CD14-positive monocyte (primary cell): Measurements from ENCODE around the gene MDH2. TPM values are rescaled to one million over a fixed set of nuclear protein-coding genes. Genes with fewer than 3 reads are reported as not detected.
"Not testable (repeated sequence)": the region's sequence is repeated elsewhere in the genome, so short reads cannot be mapped to it uniquely, and the experiment has no call there.

Source experiments
- DNase-seq, 3 donors: peaks; one replicate each; pipeline ENCODE4 v3.0.0-alpha.2; 2011 to 2022
- H2AFZ ChIP-seq: 2 replicates; pipeline ENCODE4 v1.6.0; 2012; ENCODE audit warnings: mild to moderate bottlenecking, low read depth, low read length, inconsistent platforms; ENCODE audit not compliant: insufficient read depth, poor library complexity, severe bottlenecking
- H3K27ac ChIP-seq, 2 donors: 1 replicate in 1 of 2; 2 replicates in 1 of 2; pipeline ENCODE4 v1.5.1; 2012 to 2013; ENCODE audit warnings: low read length in 2 of 2, control low read depth in 1 of 2, inconsistent platforms in 1 of 2, low read depth in 1 of 2, mild to moderate bottlenecking in 1 of 2
- H3K27me3 ChIP-seq, 2 donors: one replicate each; pipeline versions ENCODE4 v1.6.0 to v1.6.1; 2011 to 2013; ENCODE audit warnings: low read length in 2 of 2; ENCODE audit not compliant: control insufficient read depth in 2 of 2, insufficient read depth in 2 of 2
- H3K36me3 ChIP-seq, 2 donors: replicated peaks in 1 of 2; 1 replicate in 1 of 2; 2 replicates in 1 of 2; pipeline versions ENCODE4 v1.5.1 to v1.6.1; 2012 to 2013; ENCODE audit warnings: low read length in 2 of 2, control low read depth in 1 of 2, inconsistent platforms in 1 of 2, mild to moderate bottlenecking in 1 of 2; ENCODE audit not compliant: insufficient read depth in 2 of 2, control insufficient read depth in 1 of 2
- H3K4me1 ChIP-seq, 2 donors: 1 replicate in 1 of 2; 2 replicates in 1 of 2; pipeline versions ENCODE4 v1.5.1 to v1.6.1; 2012 to 2013; ENCODE audit warnings: low read length in 2 of 2, control low read depth in 1 of 2, inconsistent platforms in 1 of 2, mild to moderate bottlenecking in 1 of 2, moderate library complexity in 1 of 2; ENCODE audit not compliant: insufficient read depth in 2 of 2, control insufficient read depth in 1 of 2
- H3K4me2 ChIP-seq: replicated peaks from 2 replicates; pipeline ENCODE3; 2012; ENCODE audit warnings: low read length, moderate library complexity, mild to moderate bottlenecking; ENCODE audit not compliant: poor library complexity, severe bottlenecking; ENCODE audit errors: extremely low read depth
- H3K4me3 ChIP-seq, 3 experiments: fragments of 200-600 bp in 1 of 3; sonication (generic) in 1 of 3; replicated peaks in 1 of 3; 1 replicate in 2 of 3; 2 replicates in 1 of 3; pipeline ENCODE4 v1.5.1; 2011 to 2013; ENCODE audit warnings: low read length in 3 of 3, mild to moderate bottlenecking in 3 of 3, control low read depth in 2 of 3, low read depth in 2 of 3, inconsistent platforms in 1 of 3, moderate library complexity in 1 of 3
- H3K79me2 ChIP-seq: 2 replicates; pipeline ENCODE4 v1.6.0; 2012; ENCODE audit warnings: mild to moderate bottlenecking, control low read depth, inconsistent platforms, low read length, moderate library complexity; ENCODE audit not compliant: insufficient read depth
- H3K9ac ChIP-seq: 2 replicates; pipeline ENCODE4 v1.6.0; 2017; ENCODE audit warnings: low read length, mild to moderate bottlenecking; ENCODE audit not compliant: insufficient read depth, poor library complexity, severe bottlenecking
- H3K9me3 ChIP-seq, 2 donors: replicated peaks in 1 of 2; 1 replicate in 1 of 2; 2 replicates in 1 of 2; pipeline versions ENCODE4 v1.5.1 to v1.6.1; 2012 to 2013; ENCODE audit warnings: low read length in 2 of 2, control low read depth in 1 of 2; ENCODE audit not compliant: control insufficient read depth in 1 of 2, insufficient read depth in 1 of 2
- H4K20me1 ChIP-seq: 2 replicates; pipeline ENCODE4 v1.6.0; 2012; ENCODE audit warnings: mild to moderate bottlenecking, low read length, control low read depth, moderate library complexity; ENCODE audit not compliant: insufficient read depth
- H3K27ac Mint-ChIP-seq, 7 donors: one replicate each; pipeline ENCODE4 v1.8.0; 2020; ENCODE audit warnings: mild to moderate bottlenecking in 7 of 7, mixed read lengths in 7 of 7, moderate library complexity in 6 of 7, inconsistent platforms in 2 of 7
- H3K27me3 Mint-ChIP-seq, 3 donors: one replicate each; pipeline ENCODE4 v1.8.0; 2021 to 2022; ENCODE audit warnings: low read depth in 3 of 3, mild to moderate bottlenecking in 3 of 3, mixed read lengths in 3 of 3, moderate library complexity in 3 of 3, inconsistent platforms in 1 of 3
- H3K36me3 Mint-ChIP-seq, 2 donors: one replicate each; pipeline ENCODE4 v1.8.0; 2020; ENCODE audit warnings: mixed read lengths in 2 of 2, inconsistent platforms in 1 of 2, mild to moderate bottlenecking in 1 of 2
- H3K4me1 Mint-ChIP-seq: one replicate; pipeline ENCODE4 v1.8.0; 2020; ENCODE audit warnings: mild to moderate bottlenecking, mixed read lengths
- H3K4me3 Mint-ChIP-seq, 2 donors: one replicate each; pipeline ENCODE4 v1.8.0; 2020; ENCODE audit warnings: mild to moderate bottlenecking in 2 of 2, mixed read lengths in 2 of 2, moderate library complexity in 1 of 2
- H3K9me3 Mint-ChIP-seq, 7 donors: one replicate each; pipeline ENCODE4 v1.8.0; 2020 to 2022; ENCODE audit warnings: mixed read lengths in 7 of 7, mild to moderate bottlenecking in 6 of 7, moderate library complexity in 6 of 7, inconsistent platforms in 2 of 7
- WGBS: methylation state at CpG from one replicate; pipeline ENCODE4 v1.1.5; 2013; ENCODE audit warnings: missing lambda C conversion rate; ENCODE audit not compliant: insufficient coverage; 5-methylcytosine and 5-hydroxymethylcytosine counted together
- intact Hi-C, 2 donors: fragments of 100-400 bp; cut with micrococcal nuclease; formaldehyde crosslinking; loops; one replicate each; pipeline versions ENCODE4 v1.15.0 to v1.15.1; 2023
- polyA plus RNA-seq, 3 donors: library from polyadenylated mRNA; depleted of rRNA in 1 of 3; unstranded in 2 of 3; stranded (reverse) in 1 of 3; fragments of 300-500 nt in 2 of 3; fragments of >200 nt in 1 of 3; fragmentation: Illumina TruSeq in 2 of 3; gene quantifications; 1 replicate in 2 of 3; 2 replicates in 1 of 3; pipeline ENCODE4 v1.2.3, GENCODE V29; 2012 to 2021
- TF ChIP-seq, protein P1 (sequence below): fragments of 200-600 bp; IDR thresholded peaks from one replicate; pipeline ENCODE4 v1.8.0; 2022; ENCODE audit warnings: antibody characterized with exemption, mild to moderate bottlenecking

The MDH2 gene
- polyA plus RNA-seq, 3 donors: 75.2 to 162 (median 129) TPM

GRCh38 chr7:76106130-76106529, 58.2 kb downstream of the MDH2 start:
- not testable (repeated sequence) for H3K9me3 Mint-ChIP-seq
- peak overlapping the region in 1 of 7 donors; percentile 64 for H3K27ac Mint-ChIP-seq
- 100% methylated on average over 6 of the region's 6 CpGs for WGBS

DNA sequence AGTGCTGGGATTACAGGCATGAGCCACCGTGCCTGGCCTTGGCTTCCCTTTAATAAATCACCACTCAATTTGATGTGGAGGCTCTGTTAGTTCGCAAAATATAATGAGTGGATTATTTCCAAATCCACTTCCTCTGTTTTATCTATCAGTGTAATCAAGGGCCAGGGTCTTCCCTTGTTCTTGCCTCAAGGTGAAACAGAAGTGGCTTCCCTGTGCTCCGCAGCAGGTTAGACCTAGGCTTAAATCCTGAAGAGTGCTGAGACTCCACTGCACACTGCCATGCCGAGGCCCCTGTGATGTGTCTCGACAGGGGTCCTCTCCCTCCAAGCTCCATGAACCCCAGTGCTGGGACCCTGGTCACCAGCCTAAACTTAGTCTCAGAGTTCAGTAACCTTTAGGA, 59.0 kb downstream of the MDH2 start:
- Mint-ChIP-seq H3K9me3 (no peaks in the 10 kb centered on the region), H3K27ac (no peak overlapping the region), H3K27me3 (no peaks in the 10 kb centered on the region), H3K36me3 (no peaks in the 10 kb centered on the region), H3K4me1 (no peaks in the 10 kb centered on the region), H3K4me3 (no peak overlapping the region)
- TF ChIP-seq, protein P1, sequence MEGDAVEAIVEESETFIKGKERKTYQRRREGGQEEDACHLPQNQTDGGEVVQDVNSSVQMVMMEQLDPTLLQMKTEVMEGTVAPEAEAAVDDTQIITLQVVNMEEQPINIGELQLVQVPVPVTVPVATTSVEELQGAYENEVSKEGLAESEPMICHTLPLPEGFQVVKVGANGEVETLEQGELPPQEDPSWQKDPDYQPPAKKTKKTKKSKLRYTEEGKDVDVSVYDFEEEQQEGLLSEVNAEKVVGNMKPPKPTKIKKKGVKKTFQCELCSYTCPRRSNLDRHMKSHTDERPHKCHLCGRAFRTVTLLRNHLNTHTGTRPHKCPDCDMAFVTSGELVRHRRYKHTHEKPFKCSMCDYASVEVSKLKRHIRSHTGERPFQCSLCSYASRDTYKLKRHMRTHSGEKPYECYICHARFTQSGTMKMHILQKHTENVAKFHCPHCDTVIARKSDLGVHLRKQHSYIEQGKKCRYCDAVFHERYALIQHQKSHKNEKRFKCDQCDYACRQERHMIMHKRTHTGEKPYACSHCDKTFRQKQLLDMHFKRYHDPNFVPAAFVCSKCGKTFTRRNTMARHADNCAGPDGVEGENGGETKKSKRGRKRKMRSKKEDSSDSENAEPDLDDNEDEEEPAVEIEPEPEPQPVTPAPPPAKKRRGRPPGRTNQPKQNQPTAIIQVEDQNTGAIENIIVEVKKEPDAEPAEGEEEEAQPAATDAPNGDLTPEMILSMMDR: no peak
- no peaks in the 10 kb centered on the region for H3K27me3 ChIP-seq
- intact Hi-C loops: no loop called here
- H4K20me1 ChIP-seq: no peaks in the 10 kb centered on the region
- no peak overlapping the region for H2AFZ ChIP-seq
- no peaks in the 10 kb centered on the region for H3K79me2 ChIP-seq
- H3K4me1 ChIP-seq: no peaks in the 10 kb centered on the region
- H3K27ac ChIP-seq: no peak overlapping the region
- H3K4me3 ChIP-seq: no peak overlapping the region
- no peaks in the 10 kb centered on the region for H3K36me3 ChIP-seq
- 100% methylated on average over 1 of the region's 5 CpGs for WGBS
- no peak overlapping the region for H3K9ac ChIP-seq
- DNase-seq: no peak
- no peak overlapping the region for H3K4me2 ChIP-seq
- no peaks in the 10 kb centered on the region for H3K9me3 ChIP-seq

More at GRCh38 chr7:76106130-76106529, 58.2 kb downstream of the MDH2 start:
- H3K79me2 ChIP-seq, H3K9me3 ChIP-seq, H3K4me1 Mint-ChIP-seq, H3K27ac ChIP-seq, H3K36me3 Mint-ChIP-seq, H3K4me3 ChIP-seq, H3K4me2 ChIP-seq, H4K20me1 ChIP-seq, H3K4me1 ChIP-seq, H3K27me3 Mint-ChIP-seq, DNase-seq, H3K27me3 ChIP-seq, H3K9ac ChIP-seq, H2AFZ ChIP-seq, H3K4me3 Mint-ChIP-seq, H3K36me3 ChIP-seq, intact Hi-C loops: not testable (repeated sequence)
